Activated CD4-positive, alpha-beta T cell treated with anti-CD3 and anti-CD28 coated beads for 4 hours (primary cell): ENCODE data around the gene NOSIP.
"Not testable (repeated sequence)": the region's sequence is repeated elsewhere in the genome, so short reads cannot be mapped to it uniquely, and the experiment has no call there.

Experiments used
- DNase-seq, 2 donors: peaks; one replicate each; pipeline ENCODE4 v3.0.0-alpha.2; 2020

Gene NOSIP, protein sequence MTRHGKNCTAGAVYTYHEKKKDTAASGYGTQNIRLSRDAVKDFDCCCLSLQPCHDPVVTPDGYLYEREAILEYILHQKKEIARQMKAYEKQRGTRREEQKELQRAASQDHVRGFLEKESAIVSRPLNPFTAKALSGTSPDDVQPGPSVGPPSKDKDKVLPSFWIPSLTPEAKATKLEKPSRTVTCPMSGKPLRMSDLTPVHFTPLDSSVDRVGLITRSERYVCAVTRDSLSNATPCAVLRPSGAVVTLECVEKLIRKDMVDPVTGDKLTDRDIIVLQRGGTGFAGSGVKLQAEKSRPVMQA

DNA sequence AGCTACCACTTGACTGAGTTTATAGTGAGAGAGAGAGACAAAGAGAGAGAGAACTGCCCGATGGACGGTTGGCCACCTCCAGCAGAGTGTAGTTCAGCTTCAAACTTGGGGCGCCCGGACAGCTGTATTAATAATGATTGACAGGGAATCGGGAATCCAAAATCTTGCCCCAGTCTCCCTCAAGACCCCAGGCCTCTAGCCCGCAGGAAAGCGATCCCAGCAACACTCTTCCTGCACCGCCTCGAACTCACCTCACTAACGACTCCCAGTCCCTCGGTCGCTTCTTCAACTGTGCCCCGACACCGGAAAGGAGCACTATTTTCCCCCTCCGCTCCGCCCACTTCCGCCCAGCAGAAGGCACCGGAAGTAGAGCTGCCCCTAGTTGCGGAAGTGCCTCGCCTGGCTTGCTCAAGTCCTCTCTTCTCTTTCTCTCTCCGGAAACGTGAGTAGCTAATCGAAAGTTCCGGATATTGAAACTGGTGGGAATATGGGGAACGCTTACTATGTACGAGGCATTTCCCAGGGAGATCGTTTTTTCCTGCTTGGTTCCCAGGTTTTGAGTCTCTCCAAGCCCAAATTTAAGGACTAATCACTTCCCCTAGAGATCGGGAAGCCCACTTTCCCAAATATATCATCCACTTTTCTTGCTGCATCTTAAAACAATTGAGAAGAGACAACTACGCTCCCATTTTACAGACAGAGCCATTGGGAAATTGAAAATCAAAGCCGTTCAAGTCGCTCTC lies at the start of gene NOSIP:
Gene NOSIP (minus strand): TSS at position 293 of the 743 bp plus-strand sequence. CDS start 19,865 bp downstream, outside the sequence.
- peak; percentile 95 to 97 for DNase-seq

DNA sequence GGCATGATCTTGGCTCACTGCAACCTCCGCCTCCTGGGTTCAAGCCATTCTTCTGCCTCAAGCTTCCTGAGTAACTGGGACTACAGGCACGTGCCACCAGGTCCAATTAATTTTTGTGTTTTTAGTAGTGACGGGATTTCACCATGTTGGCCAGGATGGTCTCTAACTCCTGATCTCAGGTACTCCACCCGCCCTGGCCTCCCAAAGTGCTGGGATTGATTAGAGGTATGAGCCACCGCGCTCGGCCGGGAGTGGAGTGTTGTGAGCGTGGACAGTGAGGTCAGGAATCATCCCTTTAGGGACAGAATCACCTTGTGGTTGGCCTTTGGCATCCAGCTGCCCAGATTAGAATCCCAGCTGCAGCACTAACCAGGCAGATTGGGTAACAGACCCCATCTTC lies 49.3 kb upstream of the NOSIP start:
- no peak for DNase-seq

DNA sequence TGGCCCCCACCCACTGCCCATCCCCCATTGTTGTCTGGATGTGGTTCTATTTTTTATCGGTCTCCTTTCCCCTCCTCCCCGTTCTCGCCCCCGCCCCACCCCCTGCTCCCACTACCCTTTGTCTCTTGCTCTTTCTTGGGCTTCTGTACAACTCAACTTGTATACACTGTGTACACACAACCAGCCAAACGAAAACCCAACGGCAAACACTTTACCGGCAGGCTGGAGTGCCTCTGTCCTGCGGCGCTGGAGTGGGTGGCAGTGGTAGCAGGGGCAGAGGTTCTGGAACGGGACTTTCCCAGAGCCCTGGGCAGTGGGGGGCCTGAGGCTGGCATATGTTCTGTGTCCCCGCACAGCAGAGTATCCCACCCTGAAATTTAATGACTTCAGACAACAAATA lies 45.9 kb upstream of the NOSIP start:
- no peak for DNase-seq

DNA sequence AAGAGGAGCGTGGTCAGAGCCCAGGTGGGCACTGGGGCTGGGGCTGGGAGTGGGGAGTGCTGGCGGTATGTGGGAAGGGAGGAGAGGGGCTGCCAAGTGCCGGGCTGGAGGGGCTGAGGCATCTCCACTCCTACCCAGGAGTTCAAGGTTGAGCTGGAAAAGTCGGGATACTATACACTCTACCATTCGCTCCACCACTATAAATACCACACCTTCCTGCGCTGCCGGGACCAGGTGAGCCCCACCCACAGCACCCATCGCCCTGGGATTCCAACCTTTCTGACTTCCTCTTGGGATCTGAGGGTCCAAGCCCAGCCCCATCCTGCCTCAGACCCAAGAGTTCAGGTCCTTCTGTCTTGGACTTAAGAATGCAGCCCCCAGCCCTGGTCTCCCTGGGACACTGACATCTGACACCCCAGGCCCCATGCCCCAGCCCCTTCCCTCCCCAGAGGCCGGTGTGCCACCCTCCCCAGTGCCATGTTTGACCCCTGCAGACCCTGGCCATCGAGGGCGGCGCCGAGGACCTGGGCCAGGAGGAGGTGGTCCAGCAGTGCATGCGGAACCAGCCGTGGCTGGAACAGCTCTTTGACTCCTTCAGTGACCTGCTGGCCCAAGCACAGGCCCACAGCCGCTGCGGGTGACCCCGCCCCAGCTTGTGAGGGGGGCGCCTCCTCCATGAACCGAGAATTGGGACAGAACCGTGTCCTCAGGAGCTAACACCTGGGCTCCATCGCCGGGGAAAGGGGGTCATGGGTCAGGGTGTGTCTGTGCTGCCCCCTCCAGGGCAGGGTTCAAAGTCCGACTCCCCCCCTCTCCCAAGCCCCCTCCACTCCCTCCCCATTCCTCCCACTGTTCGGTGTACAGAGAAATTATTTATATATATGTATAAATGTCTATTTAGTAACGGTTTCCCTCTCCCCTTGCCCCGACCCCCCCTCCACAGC lies 44.9 kb upstream of the NOSIP start:
- no peak for DNase-seq

DNA sequence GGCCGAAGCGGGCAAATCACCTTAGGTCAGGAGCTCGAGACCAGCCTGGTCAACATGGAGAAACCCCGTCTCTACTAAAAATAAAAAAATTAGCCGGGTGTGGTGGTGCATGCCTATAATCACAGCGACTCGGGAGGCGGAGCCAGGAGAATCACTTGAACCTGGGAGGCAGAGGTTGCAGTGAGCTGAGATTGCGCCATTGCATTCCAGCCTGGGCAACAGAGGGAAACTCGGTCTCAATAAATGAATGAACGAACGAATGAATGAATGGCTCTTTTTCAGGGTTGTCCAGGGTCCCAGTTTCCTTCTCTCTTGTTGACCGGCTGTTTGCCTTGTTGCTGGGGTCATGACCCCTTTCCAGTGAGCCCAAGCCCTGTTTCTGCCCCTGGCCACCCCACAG lies 37.5 kb upstream of the NOSIP start:
- not testable (repeated sequence) for DNase-seq

DNA sequence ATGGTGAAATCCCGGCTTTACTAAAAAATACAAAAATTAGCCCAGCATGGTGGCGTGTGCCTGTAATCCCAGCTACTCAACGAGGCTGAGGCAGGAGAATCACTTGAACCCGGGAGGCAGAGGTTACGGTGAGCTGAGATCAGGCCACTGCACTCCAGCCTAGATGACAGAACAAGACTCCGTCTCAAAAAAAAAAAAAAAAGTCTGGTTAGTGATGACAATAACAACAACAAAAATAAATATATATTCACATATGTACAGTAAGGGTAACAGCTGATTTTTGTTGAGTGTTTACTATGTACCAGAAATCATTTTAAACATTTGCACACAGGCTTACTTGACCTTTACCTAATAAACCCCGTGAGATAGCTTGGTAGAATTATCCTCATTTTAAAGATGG lies 36.6 kb upstream of the NOSIP start:
- no peak for DNase-seq

DNA sequence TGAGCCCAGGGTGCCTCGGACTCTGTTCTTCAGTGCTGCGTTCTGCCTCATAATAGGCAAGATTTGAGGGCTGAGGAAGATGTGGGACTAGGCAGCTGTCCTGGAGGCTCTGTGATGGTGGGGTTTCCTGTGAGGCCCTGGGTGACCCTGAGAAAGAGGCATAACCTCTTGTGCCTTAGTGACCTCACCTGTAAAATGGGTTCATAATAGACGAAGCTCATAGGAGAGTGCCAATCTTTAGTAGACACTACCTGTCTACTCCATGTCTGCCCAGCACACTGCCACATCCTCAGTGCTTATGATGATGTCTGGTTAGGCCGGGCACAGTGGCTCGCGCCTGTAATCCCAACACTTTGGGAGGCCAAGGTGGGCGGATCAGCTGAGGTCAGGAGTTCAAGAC lies 36.2 kb upstream of the NOSIP start:
- DNase-seq, result no peak

DNA sequence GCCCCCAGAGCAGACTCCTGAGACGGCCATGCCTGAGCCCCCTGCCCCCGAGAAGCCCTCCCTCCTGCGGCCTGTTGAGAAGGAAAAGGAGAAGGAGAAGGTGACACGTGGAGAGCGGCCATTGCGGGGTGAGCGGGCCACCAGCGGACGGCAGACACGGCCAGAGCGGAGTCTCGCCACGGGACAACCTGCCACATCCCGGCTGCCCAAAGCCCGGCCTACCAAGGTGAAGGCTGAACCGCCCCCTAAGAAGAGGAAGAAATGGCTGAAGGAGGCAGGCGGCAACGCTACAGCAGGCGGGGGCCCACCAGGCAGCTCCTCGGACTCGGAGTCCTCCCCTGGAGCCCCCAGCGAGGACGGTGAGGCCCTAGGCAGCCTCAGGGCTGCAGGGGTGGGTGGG lies 35.5 kb upstream of the NOSIP start:
- no peak for DNase-seq

DNA sequence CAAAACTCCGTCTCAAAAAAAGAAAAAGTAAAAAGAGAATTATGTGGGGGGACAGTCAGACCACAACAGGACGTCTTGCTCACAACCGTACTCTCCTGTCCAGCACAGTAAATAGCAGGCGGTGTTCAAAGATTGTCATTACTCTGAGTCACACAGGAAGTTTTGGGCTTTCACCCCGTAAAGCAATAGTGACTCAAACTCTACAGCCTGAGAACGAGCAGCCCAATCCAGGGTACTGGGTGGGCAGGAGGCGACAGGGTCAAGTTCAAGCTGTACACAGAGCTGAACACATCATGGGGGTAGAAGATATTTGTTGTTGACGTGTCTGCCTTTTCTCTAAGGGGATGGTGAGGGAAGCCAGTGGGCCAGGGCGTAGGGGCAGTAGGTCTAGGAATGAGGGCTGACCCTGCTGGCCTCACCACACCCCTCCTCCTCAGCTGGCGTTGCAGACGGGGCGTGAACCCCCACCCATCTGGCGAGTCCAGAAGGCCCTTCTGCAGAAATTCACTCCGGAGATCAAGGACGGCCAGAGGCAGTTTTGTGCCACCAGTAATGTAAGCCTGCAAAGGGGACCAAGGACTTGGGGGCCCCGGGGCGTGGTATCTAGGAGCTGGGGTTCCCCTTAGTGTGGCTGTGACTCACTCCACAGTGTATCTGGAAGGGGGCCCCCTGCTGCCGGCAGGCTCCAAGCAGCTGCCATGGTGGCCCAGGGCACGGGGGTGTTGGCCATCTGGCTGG lies 33.9 kb upstream of the NOSIP start:
- no peak for DNase-seq

DNA sequence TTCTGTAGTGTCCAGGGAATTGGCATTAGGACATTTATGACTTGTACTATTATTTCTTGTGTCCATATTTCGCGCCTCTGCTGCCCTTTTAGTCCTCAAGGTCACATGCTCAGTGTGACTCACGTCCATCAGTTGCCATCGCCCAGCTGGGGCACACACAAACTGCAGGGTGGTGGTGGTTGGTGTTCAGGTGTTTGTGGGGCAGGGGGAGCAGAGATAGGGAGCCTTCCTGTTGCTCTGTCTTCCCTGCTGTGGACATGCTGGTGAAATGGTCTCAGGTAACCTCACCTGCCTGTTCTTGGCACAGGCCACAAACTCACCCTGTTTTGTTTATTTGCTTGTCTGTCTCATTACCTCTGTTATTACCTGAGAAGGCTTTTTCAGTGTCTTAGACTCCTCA lies 33.0 kb upstream of the NOSIP start:
- no peak for DNase-seq

DNA sequence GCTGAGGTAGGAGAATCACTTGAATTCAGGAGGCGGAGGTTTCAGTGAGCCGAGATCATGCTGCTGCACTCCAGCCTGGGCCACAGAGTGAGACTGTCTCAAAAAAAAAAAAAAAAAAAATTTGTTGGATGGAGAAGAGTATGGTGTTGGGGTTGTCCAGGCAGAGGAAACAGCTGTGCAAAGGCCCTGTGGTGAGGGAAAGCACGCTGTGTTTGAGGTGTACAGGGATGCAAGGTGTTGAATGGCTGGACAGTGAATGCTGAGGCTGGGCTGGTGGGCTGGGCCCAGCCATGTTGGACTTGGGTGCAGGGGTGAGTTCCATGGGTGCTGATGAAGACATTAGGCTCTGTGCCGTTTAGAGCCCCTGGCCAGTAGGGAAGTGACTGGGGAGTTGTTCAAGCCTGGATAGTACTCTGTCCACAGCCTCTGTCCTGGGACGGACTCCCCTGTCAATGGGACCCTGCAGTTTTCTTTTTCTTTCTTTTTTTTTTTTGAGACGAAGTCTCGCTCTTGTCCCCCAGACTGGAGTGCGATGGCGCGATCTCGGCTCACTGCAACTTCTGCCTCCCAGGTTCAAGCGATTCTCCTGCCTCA lies 29.2 kb upstream of the NOSIP start:
- DNase-seq, result no peak

DNA sequence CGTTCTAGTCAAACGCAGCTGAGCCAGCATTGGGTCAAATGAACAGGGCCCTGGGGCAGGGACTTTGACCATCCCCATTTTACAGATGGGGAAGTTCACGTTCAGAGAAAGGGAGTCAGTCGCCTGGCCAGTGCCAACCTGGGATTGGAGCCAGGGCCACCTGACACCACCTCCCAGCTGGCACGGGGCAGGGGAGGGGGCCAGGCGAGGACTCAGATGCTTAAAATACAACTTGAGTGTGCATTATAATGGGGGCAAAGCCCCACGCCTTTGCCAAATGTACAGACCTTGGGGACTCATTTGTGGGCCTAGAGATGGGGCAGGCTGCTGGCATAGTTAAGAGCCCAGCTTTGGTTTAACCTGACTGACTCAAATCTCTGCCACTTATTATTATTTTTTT lies 25.2 kb upstream of the NOSIP start:
- no peak for DNase-seq

DNA sequence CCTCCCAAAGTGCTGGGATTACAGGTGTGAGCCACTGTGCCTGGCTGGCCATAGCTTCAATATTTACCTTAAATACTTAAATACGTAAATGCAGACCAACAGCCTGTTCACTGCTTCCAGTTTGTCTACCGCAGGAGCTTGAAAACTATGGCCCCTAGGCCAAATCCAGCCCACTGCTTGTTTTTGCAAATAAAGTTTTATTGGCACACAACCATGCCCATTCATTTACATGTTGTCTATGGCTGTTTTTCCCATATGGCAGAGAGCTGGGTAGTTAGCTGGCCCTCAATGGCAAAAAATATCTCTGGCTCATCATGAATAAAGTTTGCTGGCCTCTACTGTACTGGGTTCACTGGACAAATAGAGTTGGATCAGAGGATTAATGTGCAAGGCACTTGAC lies 22.4 kb upstream of the NOSIP start:
- no peak for DNase-seq

DNA sequence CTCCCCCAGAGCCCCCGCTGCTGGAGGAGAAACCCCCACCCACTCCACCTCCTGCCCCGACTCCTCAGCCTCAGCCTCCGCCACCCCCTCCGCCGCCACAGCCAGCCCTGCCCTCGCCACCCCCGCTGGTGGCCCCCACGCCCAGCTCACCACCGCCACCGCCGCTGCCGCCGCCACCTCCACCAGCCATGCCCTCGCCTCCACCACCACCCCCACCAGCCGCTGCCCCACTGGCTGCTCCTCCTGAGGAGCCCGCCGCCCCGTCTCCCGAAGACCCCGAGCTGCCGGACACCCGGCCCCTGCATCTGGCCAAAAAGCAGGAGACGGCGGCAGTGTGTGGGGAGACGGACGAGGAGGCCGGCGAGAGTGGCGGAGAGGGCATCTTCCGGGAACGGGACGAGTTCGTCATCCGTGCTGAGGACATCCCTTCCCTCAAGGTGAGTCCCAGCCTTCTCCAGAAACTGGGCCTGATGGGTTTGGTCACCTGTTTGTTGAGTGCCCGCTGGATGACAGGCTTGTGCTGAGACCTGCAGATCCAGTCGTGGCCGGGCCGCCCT lies 21.2 kb upstream of the NOSIP start:
- no peak for DNase-seq

DNA sequence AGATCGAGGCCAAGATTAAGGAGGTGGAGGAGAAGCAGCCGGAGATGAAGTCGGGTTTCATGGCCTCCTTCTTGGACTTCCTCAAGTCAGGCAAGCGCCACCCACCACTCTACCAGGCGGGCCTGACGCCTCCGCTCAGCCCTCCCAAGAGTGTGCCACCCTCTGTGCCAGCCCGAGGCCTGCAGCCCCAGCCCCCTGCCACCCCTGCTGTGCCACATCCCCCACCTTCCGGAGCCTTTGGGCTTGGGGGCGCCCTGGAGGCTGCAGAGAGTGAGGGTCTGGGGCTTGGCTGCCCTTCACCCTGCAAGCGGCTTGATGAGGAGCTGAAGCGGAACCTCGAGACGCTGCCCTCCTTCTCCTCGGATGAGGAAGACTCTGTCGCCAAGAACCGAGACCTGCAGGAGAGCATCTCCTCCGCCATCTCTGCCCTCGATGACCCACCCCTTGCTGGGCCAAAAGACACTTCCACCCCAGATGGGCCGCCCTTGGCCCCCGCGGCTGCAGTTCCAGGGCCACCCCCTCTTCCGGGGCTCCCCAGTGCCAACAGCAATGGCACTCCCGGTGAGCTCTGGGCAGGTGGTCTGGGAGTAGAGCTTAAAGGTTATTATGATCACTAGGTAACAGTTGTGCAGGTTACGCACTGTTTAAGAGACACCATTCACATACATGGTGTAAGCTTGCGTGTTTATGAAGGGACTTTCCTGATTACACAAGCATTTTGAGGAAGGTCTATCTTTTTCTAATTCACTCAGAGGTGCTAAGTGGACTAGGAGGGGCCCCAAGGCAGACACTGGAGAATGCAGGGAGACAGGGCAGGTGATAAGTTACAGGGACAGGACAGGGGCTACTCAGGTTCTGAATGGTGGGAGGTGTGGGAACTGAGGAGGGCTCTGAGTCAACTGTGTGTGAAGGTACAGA lies 19.3 kb upstream of the NOSIP start:
- DNase-seq, result no peak

DNA sequence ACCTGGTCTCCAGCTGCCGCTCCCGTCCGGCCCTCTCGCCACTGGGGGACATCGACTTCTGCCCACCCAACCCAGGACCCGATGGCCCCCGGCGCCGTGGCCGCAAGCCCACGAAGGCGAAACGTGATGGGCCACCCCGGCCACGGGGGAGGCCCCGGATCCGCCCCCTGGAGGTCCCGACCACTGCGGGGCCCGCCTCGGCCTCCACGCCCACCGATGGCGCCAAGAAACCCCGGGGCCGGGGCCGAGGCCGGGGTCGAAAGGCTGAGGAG lies 17.3 kb upstream of the NOSIP start:
- no peak for DNase-seq

DNA sequence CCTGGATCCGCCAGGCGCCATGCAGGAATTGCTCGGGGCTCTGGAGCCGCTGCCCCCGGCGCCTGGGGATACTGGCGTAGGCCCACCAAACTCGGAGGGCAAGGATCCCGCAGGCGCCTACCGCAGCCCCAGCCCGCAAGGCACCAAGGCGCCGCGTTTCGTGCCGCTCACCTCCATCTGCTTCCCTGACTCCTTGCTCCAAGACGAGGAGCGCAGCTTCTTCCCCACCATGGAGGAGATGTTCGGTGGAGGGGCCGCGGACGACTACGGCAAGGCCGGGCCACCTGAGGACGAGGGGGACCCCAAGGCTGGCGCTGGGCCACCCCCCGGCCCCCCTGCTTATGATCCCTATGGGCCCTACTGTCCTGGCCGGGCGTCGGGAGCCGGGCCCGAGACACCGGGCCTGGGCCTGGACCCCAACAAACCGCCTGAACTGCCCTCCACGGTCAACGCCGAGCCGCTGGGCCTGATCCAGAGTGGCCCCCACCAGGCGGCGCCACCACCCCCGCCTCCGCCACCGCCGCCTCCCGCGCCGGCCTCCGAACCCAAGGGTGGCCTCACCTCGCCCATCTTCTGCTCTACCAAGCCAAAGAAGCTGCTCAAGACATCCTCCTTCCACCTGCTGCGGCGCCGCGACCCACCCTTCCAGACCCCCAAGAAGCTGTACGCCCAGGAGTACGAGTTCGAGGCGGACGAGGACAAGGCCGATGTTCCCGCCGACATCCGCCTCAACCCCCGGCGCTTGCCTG lies 16.8 kb upstream of the NOSIP start:
- DNase-seq, result no peak

DNA sequence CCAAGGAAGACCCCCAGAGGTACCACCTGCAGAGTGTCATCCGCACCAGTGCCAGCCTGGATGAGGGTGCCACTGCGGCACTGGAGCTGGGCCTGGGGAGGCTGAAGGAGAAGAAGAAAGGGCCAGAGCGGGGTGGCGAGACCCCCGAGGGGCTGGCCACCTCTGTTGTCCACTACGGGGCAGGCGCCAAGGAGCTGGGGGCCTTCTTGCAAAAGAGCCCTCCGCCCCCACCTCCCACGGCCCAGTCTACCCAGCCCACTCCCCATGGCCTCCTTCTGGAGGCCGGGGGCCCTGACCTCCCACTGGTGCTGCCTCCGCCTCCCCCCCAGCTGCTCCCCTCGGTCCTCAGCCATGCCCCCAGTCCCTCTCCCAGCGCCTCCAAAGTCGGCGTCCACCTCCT lies 16.1 kb upstream of the NOSIP start:
- no peak for DNase-seq

DNA sequence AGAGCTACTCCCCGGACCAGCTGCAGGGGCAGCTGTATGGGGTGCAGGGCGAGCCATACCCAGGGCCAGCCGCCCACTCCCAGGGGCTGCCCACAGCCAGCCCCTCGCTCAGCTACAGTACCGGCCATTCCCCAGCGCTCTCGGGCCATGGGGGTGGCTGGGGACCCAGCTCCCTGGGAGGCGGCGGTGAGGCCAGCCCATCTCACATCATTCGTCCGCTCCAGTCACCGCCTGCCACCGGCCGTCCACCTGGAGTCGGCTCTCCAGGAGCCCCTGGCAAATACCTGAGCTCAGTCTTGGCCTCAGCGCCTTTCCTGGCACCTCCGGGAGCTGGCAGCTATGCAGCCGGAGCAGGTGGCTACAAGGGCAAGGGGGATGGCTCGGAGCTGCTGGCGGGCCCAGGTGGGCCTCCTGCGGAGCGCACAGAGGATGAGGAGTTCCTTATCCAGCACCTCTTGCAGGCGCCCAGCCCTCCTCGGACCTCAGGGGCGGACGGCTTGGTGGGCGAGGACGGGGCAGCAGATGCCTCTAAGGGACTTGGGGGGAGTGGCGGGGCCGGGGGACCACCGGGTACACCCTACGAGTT lies 15.6 kb upstream of the NOSIP start:
- no peak for DNase-seq
